ENCODE measurements around the gene STAG1.
"Not testable (repeated sequence)": the region's sequence is repeated elsewhere in the genome, so short reads cannot be mapped to it uniquely, and the experiment has no call there.

Gene STAG1

GRCh38 chr3:136750897-136751315, 1.3 kb downstream of the STAG1 start:
- peak overlapping the region; percentile 81 for H3K27ac ChIP-seq (ENCODE audit: low read length)
- no peak for TF ChIP-seq EZH2phosphoT487 (IDR thresholded peaks at IDR 0.05; ENCODE audit: low read depth)
- TF ChIP-seq, protein P1, sequence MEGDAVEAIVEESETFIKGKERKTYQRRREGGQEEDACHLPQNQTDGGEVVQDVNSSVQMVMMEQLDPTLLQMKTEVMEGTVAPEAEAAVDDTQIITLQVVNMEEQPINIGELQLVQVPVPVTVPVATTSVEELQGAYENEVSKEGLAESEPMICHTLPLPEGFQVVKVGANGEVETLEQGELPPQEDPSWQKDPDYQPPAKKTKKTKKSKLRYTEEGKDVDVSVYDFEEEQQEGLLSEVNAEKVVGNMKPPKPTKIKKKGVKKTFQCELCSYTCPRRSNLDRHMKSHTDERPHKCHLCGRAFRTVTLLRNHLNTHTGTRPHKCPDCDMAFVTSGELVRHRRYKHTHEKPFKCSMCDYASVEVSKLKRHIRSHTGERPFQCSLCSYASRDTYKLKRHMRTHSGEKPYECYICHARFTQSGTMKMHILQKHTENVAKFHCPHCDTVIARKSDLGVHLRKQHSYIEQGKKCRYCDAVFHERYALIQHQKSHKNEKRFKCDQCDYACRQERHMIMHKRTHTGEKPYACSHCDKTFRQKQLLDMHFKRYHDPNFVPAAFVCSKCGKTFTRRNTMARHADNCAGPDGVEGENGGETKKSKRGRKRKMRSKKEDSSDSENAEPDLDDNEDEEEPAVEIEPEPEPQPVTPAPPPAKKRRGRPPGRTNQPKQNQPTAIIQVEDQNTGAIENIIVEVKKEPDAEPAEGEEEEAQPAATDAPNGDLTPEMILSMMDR (IDR thresholded peaks at IDR 0.05; ENCODE audit: low read depth, low read length): no peak
- peak overlapping the region; percentile 32; the same call in 1 of the 2 replicates for H2AFZ ChIP-seq (ENCODE audit: low read depth, low read length)

GRCh38 chr3:136750209-136750896, 1.8 kb downstream of the STAG1 start:
- Histone ChIP-seq H3K4me3 (ENCODE audit: low read length) (peak overlapping the region; percentile 92), H3K27ac (ENCODE audit: low read length) (peak overlapping the region; percentile 81), H3K9me3 (ENCODE audit: insufficient read depth, low read length) (no peaks in the 10 kb centered on the region), H2AFZ (ENCODE audit: low read depth, low read length) (peak overlapping the region; percentile 12; the same call in 1 of the 2 replicates), H3K79me2 (ENCODE audit: low read length) (peaks cover 67% of the 10 kb centered on the region), H3K9ac (ENCODE audit: low read length) (peak overlapping the region; percentile 94), H3K4me2 (ENCODE audit: low read length) (peak overlapping the region; percentile 97), H3K36me3 (replicated peaks; ENCODE audit: low read depth, low read length) (no peaks in the 10 kb centered on the region), H4K20me1 (ENCODE audit: insufficient read depth, low read length) (no peaks in the 10 kb centered on the region; the same call in 1 of the 2 replicates), H3K27me3 (ENCODE audit: low read depth, low read length) (no peaks in the 10 kb centered on the region), H3K4me1 (ENCODE audit: low read length) (peaks cover 31% of the 10 kb centered on the region)
- TF ChIP-seq, protein P1 (IDR thresholded peaks at IDR 0.05; ENCODE audit: low read depth, low read length): no peak
- TF ChIP-seq EZH2phosphoT487 (IDR thresholded peaks at IDR 0.05; ENCODE audit: low read depth): no peak

More at GRCh38 chr3:136750897-136751315, 1.3 kb downstream of the STAG1 start:
- Histone ChIP-seq H3K4me2 (ENCODE audit: low read length) (peak overlapping the region; percentile 97), H3K36me3 (replicated peaks; ENCODE audit: low read depth, low read length) (no peaks in the 10 kb centered on the region), H3K9ac (ENCODE audit: low read length) (peak overlapping the region; percentile 94), H3K9me3 (ENCODE audit: insufficient read depth, low read length) (no peaks in the 10 kb centered on the region), H3K4me1 (ENCODE audit: low read length) (peaks cover 31% of the 10 kb centered on the region), H3K4me3 (ENCODE audit: low read length) (peak overlapping the region; percentile 92), H3K27me3 (ENCODE audit: low read depth, low read length) (no peaks in the 10 kb centered on the region), H3K79me2 (ENCODE audit: low read length) (peaks cover 61% of the 10 kb centered on the region), H4K20me1 (ENCODE audit: insufficient read depth, low read length) (no peaks in the 10 kb centered on the region)

DNA sequence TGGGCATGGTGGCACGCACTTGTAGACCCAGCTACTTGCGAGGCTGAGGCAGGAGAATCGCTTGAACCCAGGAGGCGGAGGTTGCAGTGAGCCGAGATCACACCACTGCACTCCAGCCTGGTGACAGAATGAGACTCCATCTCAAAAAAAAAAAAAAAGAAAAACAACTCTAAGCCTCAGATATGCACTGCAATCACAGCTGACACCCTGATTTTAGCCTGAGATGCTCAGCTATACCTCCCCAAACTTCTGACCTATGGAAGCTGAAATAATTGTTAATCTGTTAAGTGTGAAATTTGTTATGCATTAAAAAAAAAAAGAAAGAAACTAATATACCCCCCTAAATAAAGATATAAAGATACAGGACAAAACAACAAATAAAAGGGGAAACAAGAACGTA, 2.6 kb downstream of the STAG1 start:
- Histone ChIP-seq H3K27ac (ENCODE audit: low read length) (peak overlapping the region; percentile 81), H3K4me1 (ENCODE audit: low read length) (peaks cover 31% of the 10 kb centered on the region), H3K79me2 (ENCODE audit: low read length) (peaks cover 74% of the 10 kb centered on the region), H3K4me2 (ENCODE audit: low read length) (peak overlapping the region; percentile 97), H3K9ac (ENCODE audit: low read length) (peak overlapping the region; percentile 94), H3K4me3 (ENCODE audit: low read length) (peak overlapping the region; percentile 92)
- H3K36me3 ChIP-seq (replicated peaks; ENCODE audit: low read depth, low read length); H3K9me3 ChIP-seq (ENCODE audit: insufficient read depth, low read length); H3K27me3 ChIP-seq (ENCODE audit: low read depth, low read length); H4K20me1 ChIP-seq (ENCODE audit: insufficient read depth, low read length); H2AFZ ChIP-seq (ENCODE audit: low read depth, low read length): not testable (repeated sequence)

DNA sequence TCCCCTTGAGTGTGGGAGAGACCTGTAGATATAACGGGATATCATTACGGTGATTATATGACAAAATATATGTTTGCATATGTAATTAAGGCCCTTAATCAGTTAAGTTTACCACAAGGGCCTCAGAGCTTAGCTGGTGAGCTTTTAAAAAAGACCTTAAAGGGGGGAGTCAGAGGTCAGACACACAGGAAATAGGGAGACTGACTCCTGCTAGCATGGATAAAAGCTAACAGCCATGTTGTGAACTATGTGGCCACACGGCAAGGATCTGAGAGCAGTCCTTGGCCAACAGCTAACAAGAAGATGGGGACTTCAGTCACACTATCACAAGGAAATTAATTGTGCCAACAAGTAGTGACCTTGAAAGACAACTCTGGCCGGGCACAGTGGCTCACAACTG, 3.1 kb downstream of the STAG1 start:
- no peak for TF ChIP-seq EZH2phosphoT487 (IDR thresholded peaks at IDR 0.05; ENCODE audit: low read depth)
- TF ChIP-seq, protein P1 (IDR thresholded peaks at IDR 0.05; ENCODE audit: low read depth, low read length): no peak
- Histone ChIP-seq H3K4me3 (ENCODE audit: low read length) (peak overlapping the region; percentile 92), H3K4me2 (ENCODE audit: low read length) (peak overlapping the region; percentile 97), H3K27ac (ENCODE audit: low read length) (peak overlapping the region; percentile 7; the same call in 1 of the 2 replicates), H2AFZ (ENCODE audit: low read depth, low read length) (peak overlapping the region; percentile 7; the same call in 1 of the 2 replicates), H3K4me1 (ENCODE audit: low read length) (peaks cover 26% of the 10 kb centered on the region), H3K9me3 (ENCODE audit: insufficient read depth, low read length) (no peaks in the 10 kb centered on the region), H3K36me3 (replicated peaks; ENCODE audit: low read depth, low read length) (peaks cover 4% of the 10 kb centered on the region), H3K9ac (ENCODE audit: low read length) (peak overlapping the region; percentile 94), H4K20me1 (ENCODE audit: insufficient read depth, low read length) (no peaks in the 10 kb centered on the region; the same call in 1 of the 2 replicates), H3K79me2 (ENCODE audit: low read length) (peaks cover 79% of the 10 kb centered on the region), H3K27me3 (ENCODE audit: low read depth, low read length) (no peaks in the 10 kb centered on the region)

Data from OCI-LY3 (cell line).